OCI-LY1 (cell line): ENCODE measurements around the gene PTPRG.

Experiments
- EZH2 ChIP-seq: fragments of 200-600 bp; sonication (generic), shearing (Covaris generic); IDR thresholded peaks from 2 replicates; pipeline ENCODE4 v1.8.0; 2017; ENCODE audit warnings: borderline replicate concordance, mixed run types, mild to moderate bottlenecking, antibody characterized with exemption, low read length, moderate library complexity, mixed read lengths
- TF ChIP-seq, protein P1 (sequence below): fragments of 200-600 bp; sonication (generic), shearing (Covaris generic); IDR thresholded peaks from 2 replicates; pipeline ENCODE4 v1.5.1; 2017; ENCODE audit warnings: mild to moderate bottlenecking, antibody characterized with exemption, low read length, moderate library complexity, mixed read lengths

DNA sequence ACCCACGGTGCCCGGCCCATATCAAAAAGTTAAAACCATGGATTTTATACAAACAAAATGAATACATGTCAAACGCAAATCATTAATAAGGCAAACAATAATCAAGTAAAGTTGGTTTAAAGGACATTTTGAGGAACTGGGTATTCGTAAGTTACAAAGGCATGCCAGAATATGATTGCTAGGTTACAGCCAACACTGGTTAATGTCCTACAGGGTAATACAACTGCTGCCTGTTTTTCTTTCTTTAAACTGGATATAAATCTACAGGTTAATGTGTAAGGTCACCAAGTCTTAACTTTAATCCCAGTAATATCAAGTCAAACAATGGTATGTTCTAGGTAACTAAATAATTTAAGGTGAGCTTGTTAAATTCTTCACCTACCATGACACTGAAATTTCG lies 166.1 kb downstream of the PTPRG start:
- TF ChIP-seq, protein P1, sequence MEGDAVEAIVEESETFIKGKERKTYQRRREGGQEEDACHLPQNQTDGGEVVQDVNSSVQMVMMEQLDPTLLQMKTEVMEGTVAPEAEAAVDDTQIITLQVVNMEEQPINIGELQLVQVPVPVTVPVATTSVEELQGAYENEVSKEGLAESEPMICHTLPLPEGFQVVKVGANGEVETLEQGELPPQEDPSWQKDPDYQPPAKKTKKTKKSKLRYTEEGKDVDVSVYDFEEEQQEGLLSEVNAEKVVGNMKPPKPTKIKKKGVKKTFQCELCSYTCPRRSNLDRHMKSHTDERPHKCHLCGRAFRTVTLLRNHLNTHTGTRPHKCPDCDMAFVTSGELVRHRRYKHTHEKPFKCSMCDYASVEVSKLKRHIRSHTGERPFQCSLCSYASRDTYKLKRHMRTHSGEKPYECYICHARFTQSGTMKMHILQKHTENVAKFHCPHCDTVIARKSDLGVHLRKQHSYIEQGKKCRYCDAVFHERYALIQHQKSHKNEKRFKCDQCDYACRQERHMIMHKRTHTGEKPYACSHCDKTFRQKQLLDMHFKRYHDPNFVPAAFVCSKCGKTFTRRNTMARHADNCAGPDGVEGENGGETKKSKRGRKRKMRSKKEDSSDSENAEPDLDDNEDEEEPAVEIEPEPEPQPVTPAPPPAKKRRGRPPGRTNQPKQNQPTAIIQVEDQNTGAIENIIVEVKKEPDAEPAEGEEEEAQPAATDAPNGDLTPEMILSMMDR, result no peak
- no peak for TF ChIP-seq EZH2
